Measurements from ENCODE around the gene PACRG.

- TF ChIP-seq EZH2 (IDR thresholded peaks at IDR 0.05; ENCODE audit: insufficient read depth, poor library complexity, severe bottlenecking) (no peak), EZH2phosphoT487 (IDR thresholded peaks at IDR 0.05; ENCODE audit: insufficient read depth, low read depth) (no peak)
Measured at GRCh38 chr6:163164175-163164900, 436.6 kb downstream of the PACRG start.
